ENCODE measurements around the gene DRG2.

Gene DRG2

GRCh38 chr17:18139498-18139897, 51.8 kb downstream of the DRG2 start:
- no peak for DNase-seq (ENCODE audit: low read depth, low spot score)
- H3K4me3 ChIP-seq (ENCODE audit: low read length): no peak overlapping the region

- no peak overlapping the region for H3K4me3 ChIP-seq (ENCODE audit: low read length)
- DNase-seq (ENCODE audit: low read depth, low spot score): no peak
These were observed 52.2 kb downstream of the DRG2 start for GRCh38 chr17:18139949-18140348.

GRCh38 chr17:18140648-18141047, 52.9 kb downstream of the DRG2 start:
- DNase-seq (ENCODE audit: low read depth, low spot score): no peak
- no peak overlapping the region for H3K4me3 ChIP-seq (ENCODE audit: low read length)

- no peak overlapping the region for H3K4me3 ChIP-seq (ENCODE audit: low read length)
- DNase-seq (ENCODE audit: low read depth, low spot score): peak; percentile 50
These were observed 53.6 kb downstream of the DRG2 start for GRCh38 chr17:18141210-18141803.

- DNase-seq (ENCODE audit: low read depth, low spot score): no peak
- H3K4me3 ChIP-seq (ENCODE audit: low read length): no peak overlapping the region
These were observed 54.7 kb downstream of the DRG2 start for GRCh38 chr17:18142417-18142816.

- DNase-seq (ENCODE audit: low read depth, low spot score): no peak
- no peak overlapping the region for H3K4me3 ChIP-seq (ENCODE audit: low read length)
These were observed 55.5 kb downstream of the DRG2 start for GRCh38 chr17:18143044-18143936.

- no peak for DNase-seq (ENCODE audit: low read depth, low spot score)
- no peak overlapping the region for H3K4me3 ChIP-seq (ENCODE audit: low read length)
These were observed 56.5 kb downstream of the DRG2 start for GRCh38 chr17:18144261-18144660.

- no peak overlapping the region for H3K4me3 ChIP-seq (ENCODE audit: low read length)
- DNase-seq (ENCODE audit: low read depth, low spot score): no peak
These were observed 57.1 kb downstream of the DRG2 start for GRCh38 chr17:18144855-18145254.

- H3K4me3 ChIP-seq (ENCODE audit: low read length): no peak overlapping the region
- no peak for DNase-seq (ENCODE audit: low read depth, low spot score)
These were observed 58.1 kb downstream of the DRG2 start for GRCh38 chr17:18145811-18146210.

GRCh38 chr17:18146259-18146658, 58.5 kb downstream of the DRG2 start:
- no peak for DNase-seq (ENCODE audit: low read depth, low spot score)
- H3K4me3 ChIP-seq (ENCODE audit: low read length): no peak overlapping the region

GRCh38 chr17:18146980-18147379, 59.2 kb downstream of the DRG2 start:
- DNase-seq (ENCODE audit: low read depth, low spot score): no peak
- no peak overlapping the region for H3K4me3 ChIP-seq (ENCODE audit: low read length)

- DNase-seq (ENCODE audit: low read depth, low spot score): no peak
- no peak overlapping the region for H3K4me3 ChIP-seq (ENCODE audit: low read length)
These were observed 60.8 kb downstream of the DRG2 start for GRCh38 chr17:18148586-18148985.

GRCh38 chr17:18151290-18151689, 63.5 kb downstream of the DRG2 start:
- no peak overlapping the region for H3K4me3 ChIP-seq (ENCODE audit: low read length)
- no peak for DNase-seq (ENCODE audit: low read depth, low spot score)

- no peak for DNase-seq (ENCODE audit: low read depth, low spot score)
- no peak overlapping the region for H3K4me3 ChIP-seq (ENCODE audit: low read length)
These were observed 67.4 kb downstream of the DRG2 start for GRCh38 chr17:18155179-18155578.

- DNase-seq (ENCODE audit: low read depth, low spot score): no peak
- H3K4me3 ChIP-seq (ENCODE audit: low read length): no peak overlapping the region
These were observed 68.6 kb downstream of the DRG2 start for GRCh38 chr17:18156171-18156975.

GRCh38 chr17:18156976-18157280, 69.2 kb downstream of the DRG2 start:
- no peak for DNase-seq (ENCODE audit: low read depth, low spot score)
- H3K4me3 ChIP-seq (ENCODE audit: low read length): no peak overlapping the region
